PC-9 (cell line): ENCODE data around the gene RSPH1.

Experiments used
- EZH2 ChIP-seq: fragments of 200-600 bp; sonication (generic); IDR thresholded peaks from 2 replicates; pipeline ENCODE4 v1.8.0; 2017; ENCODE audit warnings: antibody characterized with exemption, low read depth
- TF ChIP-seq, protein P1 (sequence below): fragments of 200-600 bp; sonication (generic); conservative IDR thresholded peaks from 2 replicates; pipeline ENCODE4 v1.6.1; 2017; ENCODE audit warnings: mixed run types, antibody characterized with exemption, mild to moderate bottlenecking, moderate library complexity

DNA sequence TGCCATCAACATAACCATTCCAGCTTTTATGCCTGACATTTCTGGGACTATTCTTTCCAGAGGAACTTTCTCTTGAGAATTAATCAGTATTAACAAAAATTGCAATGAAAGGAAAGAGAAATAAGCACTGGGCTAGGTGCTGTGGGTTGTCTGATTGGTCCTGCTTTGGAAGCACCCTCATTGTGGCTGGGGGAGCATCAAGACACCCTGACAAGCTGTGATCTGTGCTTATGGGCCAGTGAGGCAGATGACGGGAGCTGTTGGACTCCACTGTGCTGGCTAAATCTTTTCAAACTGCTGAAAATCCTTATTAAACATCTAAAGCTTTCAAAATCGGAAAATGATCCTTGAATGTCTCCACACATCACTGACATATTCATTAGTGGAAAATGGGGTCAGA lies 72.3 kb downstream of the RSPH1 start:
- TF ChIP-seq, protein P1, sequence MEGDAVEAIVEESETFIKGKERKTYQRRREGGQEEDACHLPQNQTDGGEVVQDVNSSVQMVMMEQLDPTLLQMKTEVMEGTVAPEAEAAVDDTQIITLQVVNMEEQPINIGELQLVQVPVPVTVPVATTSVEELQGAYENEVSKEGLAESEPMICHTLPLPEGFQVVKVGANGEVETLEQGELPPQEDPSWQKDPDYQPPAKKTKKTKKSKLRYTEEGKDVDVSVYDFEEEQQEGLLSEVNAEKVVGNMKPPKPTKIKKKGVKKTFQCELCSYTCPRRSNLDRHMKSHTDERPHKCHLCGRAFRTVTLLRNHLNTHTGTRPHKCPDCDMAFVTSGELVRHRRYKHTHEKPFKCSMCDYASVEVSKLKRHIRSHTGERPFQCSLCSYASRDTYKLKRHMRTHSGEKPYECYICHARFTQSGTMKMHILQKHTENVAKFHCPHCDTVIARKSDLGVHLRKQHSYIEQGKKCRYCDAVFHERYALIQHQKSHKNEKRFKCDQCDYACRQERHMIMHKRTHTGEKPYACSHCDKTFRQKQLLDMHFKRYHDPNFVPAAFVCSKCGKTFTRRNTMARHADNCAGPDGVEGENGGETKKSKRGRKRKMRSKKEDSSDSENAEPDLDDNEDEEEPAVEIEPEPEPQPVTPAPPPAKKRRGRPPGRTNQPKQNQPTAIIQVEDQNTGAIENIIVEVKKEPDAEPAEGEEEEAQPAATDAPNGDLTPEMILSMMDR = no peak
- TF ChIP-seq EZH2 = no peak
